SU-DHL-6 (cell line): ENCODE measurements around the gene MTRFR.

Experiments used
- H2AFZ ChIP-seq: fragments of 200-600 bp; sonication (generic); 2 replicates; pipeline ENCODE4 v1.6.1; 2014; ENCODE audit warnings: low read depth, mild to moderate bottlenecking, moderate library complexity, mixed read lengths, antibody characterized with exemption, low read length; ENCODE audit not compliant: severe bottlenecking
- H3F3A ChIP-seq: fragments of 200-600 bp; shearing (Covaris generic); 2 replicates; pipeline ENCODE4 v1.6.0; 2016; ENCODE audit warnings: antibody characterized with exemption, mild to moderate bottlenecking; ENCODE audit not compliant: insufficient read depth
- H3K27ac ChIP-seq: fragments of 200-600 bp; sonication (generic); 2 replicates; pipeline ENCODE4 v1.5.1; 2016; ENCODE audit warnings: low read depth, mild to moderate bottlenecking, low read length, moderate library complexity, mixed read lengths
- H3K27me3 ChIP-seq: fragments of 200-600 bp; sonication (generic), shearing (Covaris generic); 2 replicates; pipeline ENCODE4 v1.6.0; 2014; ENCODE audit warnings: mild to moderate bottlenecking, low read length
- H3K36me3 ChIP-seq: fragments of 200-600 bp; sonication (generic); 2 replicates; pipeline ENCODE4 v1.6.1; 2014; ENCODE audit warnings: mild to moderate bottlenecking, low read length, mixed read lengths
- H3K4me2 ChIP-seq: fragments of 300-600, 200-600 bp; shearing (Covaris generic), sonication (generic); 2 replicates; pipeline ENCODE4 v1.6.0; 2014; ENCODE audit warnings: low read length, low read depth, mild to moderate bottlenecking; ENCODE audit not compliant: poor library complexity, severe bottlenecking
- H3K4me3 ChIP-seq: fragments of 200-600 bp; sonication (generic); 2 replicates; pipeline ENCODE4 v1.5.1; 2014; ENCODE audit warnings: antibody characterized with exemption, low read length, mild to moderate bottlenecking, mixed read lengths; ENCODE audit not compliant: insufficient read depth, poor library complexity, severe bottlenecking
- H3K79me2 ChIP-seq: fragments of 200-600 bp; sonication (generic); 2 replicates; pipeline ENCODE4 v1.6.1; 2014; ENCODE audit warnings: mild to moderate bottlenecking, low read length, moderate library complexity; ENCODE audit not compliant: insufficient read depth
- H3K9ac ChIP-seq: fragments of 200-600 bp; sonication (generic); 2 replicates; pipeline ENCODE4 v1.7.0; 2014; ENCODE audit warnings: mild to moderate bottlenecking, low read length
- H3K9me2 ChIP-seq: fragments of 200-600 bp; sonication (generic); replicated peaks from 2 replicates; pipeline ENCODE4 v1.6.1; 2014; ENCODE audit warnings: low read length; ENCODE audit not compliant: insufficient read depth
- H3K9me3 ChIP-seq: fragments of 200-600 bp; sonication (generic); 2 replicates; pipeline ENCODE4 v1.6.1; 2014; ENCODE audit warnings: low read length, mixed read lengths; ENCODE audit not compliant: insufficient read depth
- H4K20me1 ChIP-seq: fragments of 200-600 bp; sonication (generic); 2 replicates; pipeline ENCODE4 v1.6.1; 2014; ENCODE audit warnings: low read depth, mild to moderate bottlenecking, antibody characterized with exemption, low read length, moderate library complexity, mixed read lengths
- CTCF ChIP-seq: fragments of 200-600 bp; sonication (generic); IDR thresholded peaks from one replicate; pipeline ENCODE4 v1.5.1; 2017; ENCODE audit warnings: antibody characterized with exemption, mild to moderate bottlenecking, low read length, moderate library complexity; ENCODE audit not compliant: insufficient read depth, poor library complexity, severe bottlenecking
- EZH2phosphoT487 ChIP-seq: fragments of 200-600 bp; sonication (generic), shearing (Covaris generic); conservative IDR thresholded peaks from 2 replicates; pipeline ENCODE4 v1.6.1; 2018; ENCODE audit warnings: mild to moderate bottlenecking, antibody characterized with exemption, low read length, moderate library complexity, mixed read lengths

Gene MTRFR

GRCh38 chr12:123273166-123273565 is 39.9 kb downstream of the MTRFR start:
- no peaks in the 10 kb centered on the region for H4K20me1 ChIP-seq
- H2AFZ ChIP-seq, result no peak overlapping the region
- TF ChIP-seq EZH2phosphoT487 (no peak), CTCF (no peak)
- no peak overlapping the region for H3K27ac ChIP-seq
- no peaks in the 10 kb centered on the region for H3K9me2 ChIP-seq
- no peak overlapping the region for H3K9ac ChIP-seq
- no peak overlapping the region for H3K4me2 ChIP-seq
- H3K36me3 ChIP-seq, result no peaks in the 10 kb centered on the region
- H3K9me3 ChIP-seq, result no peaks in the 10 kb centered on the region
- no peaks in the 10 kb centered on the region for H3K79me2 ChIP-seq
- no peaks in the 10 kb centered on the region for H3K27me3 ChIP-seq
- 0 out of 2 replicates have a peak, but pooled peaks cover 4% of the 10 kb centered on the region for H3F3A ChIP-seq
- no peak overlapping the region for H3K4me3 ChIP-seq

- TF ChIP-seq CTCF (no peak), EZH2phosphoT487 (no peak)
- H2AFZ ChIP-seq, result no peak overlapping the region
Measured at GRCh38 chr12:123278101-123278627, 44.9 kb downstream of the MTRFR start.

DNA sequence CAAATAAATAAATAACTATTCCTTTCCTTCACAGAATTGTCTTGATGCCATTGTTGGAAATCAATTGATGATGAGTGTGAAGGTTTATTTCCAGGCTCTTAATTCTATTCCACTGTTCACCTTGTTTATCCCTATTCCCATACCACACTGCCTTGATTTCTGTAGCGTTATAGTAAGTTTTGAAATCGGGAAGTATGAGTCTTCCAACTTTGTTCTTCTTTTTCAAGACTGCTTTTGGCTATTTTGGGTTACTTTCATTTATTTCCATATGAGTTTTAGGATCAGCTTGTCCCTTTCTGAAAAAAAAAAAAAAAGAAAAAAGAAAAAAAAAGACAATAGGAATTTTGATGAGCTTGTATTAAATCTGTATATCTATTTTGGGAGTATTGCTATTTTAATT is 47.7 kb downstream of the MTRFR start:
- no peak overlapping the region for H3K27ac ChIP-seq
- no peaks in the 10 kb centered on the region for H3K27me3 ChIP-seq
- H3F3A ChIP-seq, result no peaks in the 10 kb centered on the region
- H3K9me3 ChIP-seq, result no peaks in the 10 kb centered on the region
- no peak overlapping the region for H3K9ac ChIP-seq
- no peak overlapping the region for H3K4me3 ChIP-seq
- TF ChIP-seq EZH2phosphoT487 (no peak), CTCF (no peak)
- H3K79me2 ChIP-seq, result no peaks in the 10 kb centered on the region
- H3K9me2 ChIP-seq, result no peaks in the 10 kb centered on the region
- H3K36me3 ChIP-seq, result no peaks in the 10 kb centered on the region
- no peak overlapping the region for H3K4me2 ChIP-seq
- no peak overlapping the region for H2AFZ ChIP-seq
- no peaks in the 10 kb centered on the region for H4K20me1 ChIP-seq

More at GRCh38 chr12:123278101-123278627, 44.9 kb downstream of the MTRFR start:
- no peak overlapping the region for H3K4me2 ChIP-seq
- H3K9me3 ChIP-seq, result no peaks in the 10 kb centered on the region
- no peak overlapping the region for H3K27ac ChIP-seq
- H3K27me3 ChIP-seq, result no peaks in the 10 kb centered on the region
- H3F3A ChIP-seq, result no peaks in the 10 kb centered on the region
- H3K36me3 ChIP-seq, result no peaks in the 10 kb centered on the region
- H3K79me2 ChIP-seq, result no peaks in the 10 kb centered on the region
- H4K20me1 ChIP-seq, result no peaks in the 10 kb centered on the region
- H3K9me2 ChIP-seq, result no peaks in the 10 kb centered on the region
- H3K4me3 ChIP-seq, result no peak overlapping the region
- no peak overlapping the region for H3K9ac ChIP-seq
